Hematopoietic multipotent progenitor cell treated with erythropoietin and hydrocortisone succinate and interleukin-3 and kit ligand, for 6 days (in vitro differentiated cells): ENCODE measurements around the gene NT5M.
"Not testable (repeated sequence)": the region's sequence is repeated elsewhere in the genome, so short reads cannot be mapped to it uniquely, and the experiment has no call there.

Experiments used
- DNase-seq: peaks from one replicate; pipeline ENCODE4 v3.0.0-alpha.2; 2015

Gene NT5M

GRCh38 chr17:17377071-17377967 lies 74.1 kb downstream of the NT5M start:
- no peak for DNase-seq

GRCh38 chr17:17379197-17379991 lies 76.2 kb downstream of the NT5M start:
- no peak for DNase-seq

GRCh38 chr17:17380145-17380925 lies 77.2 kb downstream of the NT5M start:
- no peak for DNase-seq

DNA sequence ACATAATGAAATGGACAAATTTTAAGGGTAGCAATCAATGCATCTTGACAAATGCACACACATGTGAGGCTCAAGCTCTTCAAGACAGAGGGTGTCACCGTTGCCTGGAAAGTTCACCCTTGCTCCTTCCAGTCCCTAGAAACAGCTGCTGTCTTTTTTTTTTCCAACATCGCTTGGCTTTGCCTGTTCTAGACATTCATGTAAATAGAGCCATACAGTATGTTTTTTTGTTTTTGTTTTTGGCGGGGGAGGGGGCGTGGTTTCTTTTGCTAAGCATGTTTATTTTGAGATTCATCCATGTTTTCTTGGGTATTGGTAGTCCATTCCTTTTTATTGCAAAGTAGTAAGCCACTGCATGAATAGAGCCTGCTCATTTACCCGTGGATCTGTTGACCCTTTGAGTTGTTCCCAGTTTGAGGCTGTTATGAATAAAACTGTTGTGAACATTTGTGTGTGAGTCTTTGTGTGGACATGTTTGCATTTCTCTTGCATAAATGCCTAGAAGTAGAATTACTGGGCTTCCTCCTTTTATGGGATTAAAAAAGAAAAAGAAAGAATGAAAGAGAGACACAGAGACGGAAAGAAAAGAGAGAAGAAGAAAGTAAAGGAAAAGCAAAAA lies 78.4 kb downstream of the NT5M start:
- DNase-seq: no peak

DNA sequence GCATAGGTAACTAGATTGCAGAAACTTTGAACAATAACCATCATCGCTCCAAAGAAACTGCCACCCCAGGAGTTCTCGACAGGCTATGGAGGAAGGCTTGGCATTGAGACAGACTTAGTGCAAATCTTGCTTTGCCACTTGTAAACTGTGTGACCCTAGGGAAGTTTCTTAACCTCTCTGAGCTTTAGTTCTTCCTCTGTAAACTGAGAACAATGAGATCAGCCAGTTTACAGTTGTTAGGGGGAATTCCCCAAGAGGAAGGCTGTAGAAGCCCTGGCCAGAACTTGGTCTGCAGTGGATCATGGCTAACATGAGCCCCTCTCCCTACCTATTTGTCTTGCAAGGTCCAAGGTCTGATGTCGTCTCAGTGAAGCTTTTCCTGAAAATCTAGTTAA lies 78.9 kb downstream of the NT5M start:
- no peak for DNase-seq

DNA sequence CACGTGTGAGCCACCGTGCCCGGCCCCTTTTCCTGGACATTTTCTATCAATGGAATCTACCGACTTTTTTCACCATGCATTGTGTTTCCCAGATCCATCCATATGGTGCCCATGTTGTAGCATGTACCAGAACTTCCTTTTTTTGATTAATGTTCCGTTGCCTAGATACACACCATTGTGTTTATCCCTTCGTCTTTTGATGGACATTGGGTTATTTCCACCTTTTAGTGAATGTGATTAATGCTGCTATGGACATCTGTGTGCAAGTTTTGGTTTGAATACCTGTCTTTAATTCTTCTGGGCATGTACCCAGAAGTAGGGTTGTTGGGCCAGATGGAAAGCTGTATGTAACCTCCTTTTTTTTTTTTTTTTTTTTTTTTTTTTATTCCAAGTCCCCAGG lies 79.8 kb downstream of the NT5M start:
- no peak for DNase-seq

GRCh38 chr17:17383431-17384290 lies 80.5 kb downstream of the NT5M start:
- not testable (repeated sequence) for DNase-seq

GRCh38 chr17:17384291-17384615 lies 81.1 kb downstream of the NT5M start:
- no peak for DNase-seq

- DNase-seq: no peak
Observed at GRCh38 chr17:17384961-17385360, 81.8 kb downstream of the NT5M start.

GRCh38 chr17:17385491-17385890 lies 82.3 kb downstream of the NT5M start:
- no peak for DNase-seq

- no peak for DNase-seq
Observed at GRCh38 chr17:17386094-17386800, 83.1 kb downstream of the NT5M start.

DNA sequence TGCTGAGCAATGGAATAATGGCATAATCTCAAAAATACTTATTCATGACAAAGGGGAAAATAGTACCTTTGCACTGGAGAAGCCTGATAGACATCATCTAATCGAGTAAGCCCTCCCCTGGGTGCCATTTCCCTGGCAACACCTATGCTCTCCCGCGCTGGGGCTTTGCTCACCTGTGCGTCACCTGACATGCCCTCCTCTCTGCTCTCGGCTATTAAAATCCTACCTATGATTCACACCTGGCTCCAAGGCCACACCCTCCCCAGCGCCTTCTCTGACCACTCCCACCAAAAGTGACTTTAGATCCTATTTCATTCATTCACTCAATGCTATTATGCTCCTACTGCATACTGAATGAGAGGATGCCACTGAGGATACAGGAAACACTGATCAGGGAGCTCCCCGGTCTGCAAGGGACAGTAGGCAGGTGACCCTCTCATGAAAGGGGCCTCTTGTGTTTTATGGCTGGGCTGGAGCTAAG lies 83.9 kb downstream of the NT5M start:
- DNase-seq: no peak

GRCh38 chr17:17387498-17388362 lies 84.6 kb downstream of the NT5M start:
- DNase-seq: no peak

GRCh38 chr17:17388657-17389496 lies 85.7 kb downstream of the NT5M start:
- no peak for DNase-seq

- DNase-seq: peak; percentile 47
Observed at GRCh38 chr17:17391668-17392370, 88.6 kb downstream of the NT5M start.

DNA sequence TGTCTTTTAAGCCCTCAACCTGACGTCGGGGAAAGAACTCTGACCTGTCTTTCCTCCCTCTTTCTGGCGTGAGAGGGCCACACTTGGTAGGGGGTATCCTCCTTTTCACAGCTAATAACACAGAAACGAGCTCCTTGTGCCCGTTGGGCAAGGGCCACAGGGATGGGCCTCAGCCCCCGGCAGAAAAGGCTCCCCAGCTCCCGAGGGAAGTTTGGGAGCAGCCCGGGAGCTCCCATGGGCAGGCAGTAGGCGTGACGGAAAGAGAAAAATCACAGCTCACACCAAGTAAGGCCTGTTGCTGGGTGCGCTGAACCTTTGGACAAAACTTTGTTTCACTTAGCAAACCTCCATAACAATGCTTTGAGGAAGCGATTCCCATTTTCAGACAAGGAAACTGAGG lies 90.8 kb downstream of the NT5M start:
- DNase-seq: no peak

DNA sequence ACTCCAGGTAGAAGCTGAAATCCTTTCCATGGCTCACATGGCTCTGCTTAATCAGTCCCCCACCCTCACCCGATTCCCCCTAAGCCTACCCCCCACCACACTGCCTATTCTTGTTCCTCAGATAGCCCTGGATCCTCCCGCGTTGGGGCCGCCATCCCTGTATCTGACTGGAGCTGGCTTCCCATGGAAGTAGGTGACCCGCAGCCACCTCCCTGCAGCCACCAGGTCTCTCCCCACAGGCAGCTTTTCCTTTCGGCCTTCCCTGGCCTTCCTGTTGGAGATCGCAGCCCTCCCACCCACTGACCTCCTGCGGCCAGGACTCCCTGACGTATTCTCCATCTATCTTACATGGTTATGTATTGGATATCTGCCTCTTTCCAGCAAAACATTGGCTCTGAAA lies 91.3 kb downstream of the NT5M start:
- no peak for DNase-seq

DNA sequence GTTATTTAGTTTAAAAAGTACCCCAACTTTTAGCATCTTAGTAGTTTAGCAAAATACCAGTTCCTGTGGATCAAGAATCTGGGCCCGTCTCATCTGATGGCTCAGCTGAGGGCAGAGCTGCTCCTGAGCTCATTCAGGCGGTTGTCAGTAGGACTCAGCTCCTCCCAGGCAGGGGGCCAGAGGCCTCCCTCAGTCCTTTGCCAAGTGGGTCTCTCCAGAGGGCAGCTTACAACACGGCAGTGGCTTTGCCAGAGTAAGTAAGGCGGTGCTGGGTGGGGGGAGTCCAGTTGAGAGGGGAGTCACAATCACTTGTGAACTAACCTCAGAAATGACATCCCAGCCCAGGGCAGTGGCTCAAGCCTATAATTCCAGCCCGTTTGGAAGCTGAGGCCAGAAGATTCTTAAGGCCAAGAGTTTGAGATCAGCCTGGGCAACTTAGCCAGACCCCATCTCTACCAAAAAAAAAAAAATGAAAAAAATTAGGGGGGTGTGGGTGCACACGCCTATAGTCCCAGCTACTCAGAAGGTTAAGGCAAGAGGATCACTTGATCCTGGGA lies 92.2 kb downstream of the NT5M start:
- DNase-seq: no peak
